Adipocyte (in vitro differentiated cells): ENCODE measurements around the gene PCNX1.
A peak's percentile ranks its signal among the peaks of the same experiment; 100 is the strongest.

Source experiments
- DNase-seq: peaks from one replicate; pipeline ENCODE4 v3.0.0-alpha.2; 2015; ENCODE audit warnings: low read depth
- H3K27me3 ChIP-seq: replicated peaks from 2 replicates; pipeline ENCODE4 v1.7.0; 2013; ENCODE audit warnings: mild to moderate bottlenecking, low read length, moderate library complexity; ENCODE audit not compliant: control insufficient read depth, insufficient read depth
- H3K36me3 ChIP-seq: 2 replicates; pipeline ENCODE4 v1.7.0; 2013; ENCODE audit warnings: low read length, mild to moderate bottlenecking, moderate library complexity; ENCODE audit not compliant: control insufficient read depth, insufficient read depth, severe bottlenecking
- H3K4me1 ChIP-seq: 2 replicates; pipeline ENCODE4 v1.7.0; 2013; ENCODE audit warnings: mild to moderate bottlenecking, low read length, moderate library complexity; ENCODE audit not compliant: control insufficient read depth, insufficient read depth
- H3K4me3 ChIP-seq: 2 replicates; pipeline ENCODE4 v1.7.0; 2013; ENCODE audit warnings: mild to moderate bottlenecking, low read length, moderate library complexity
- H3K9ac ChIP-seq: 2 replicates; pipeline ENCODE4 v1.7.0; 2013; ENCODE audit warnings: mild to moderate bottlenecking, low read length, moderate library complexity
- H3K9me3 ChIP-seq: 2 replicates; pipeline ENCODE4 v1.7.0; 2013; ENCODE audit warnings: mild to moderate bottlenecking, low read length, moderate library complexity; ENCODE audit not compliant: control insufficient read depth

The PCNX1 gene

DNA sequence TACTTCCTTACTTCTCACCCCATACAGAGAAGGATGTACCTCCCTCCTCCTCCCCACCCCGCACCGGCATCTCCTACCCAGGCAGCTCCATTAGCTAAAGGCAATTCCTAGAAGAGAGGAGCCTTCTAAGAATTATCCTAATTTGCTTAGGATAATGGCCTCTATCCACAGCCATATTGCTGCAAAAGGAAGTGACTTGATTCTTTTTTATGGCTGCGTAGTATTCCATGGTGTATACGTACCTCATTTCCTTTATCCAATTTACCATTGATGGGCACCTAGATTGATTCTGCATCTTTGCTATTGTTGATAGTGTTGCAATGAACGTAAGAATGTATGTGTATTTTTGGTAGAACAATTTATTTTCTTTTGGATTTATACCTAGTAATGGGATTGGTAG is 189.7 kb downstream of the PCNX1 start:
- H3K27me3 ChIP-seq = no peaks in the 10 kb centered on the region
- DNase-seq = no peak
- no peak overlapping the region for H3K4me3 ChIP-seq
- no peaks in the 10 kb centered on the region for H3K9me3 ChIP-seq
- peaks cover 37% of the 10 kb centered on the region for H3K36me3 ChIP-seq
- no peak overlapping the region for H3K9ac ChIP-seq
- no peaks in the 10 kb centered on the region for H3K4me1 ChIP-seq

DNA sequence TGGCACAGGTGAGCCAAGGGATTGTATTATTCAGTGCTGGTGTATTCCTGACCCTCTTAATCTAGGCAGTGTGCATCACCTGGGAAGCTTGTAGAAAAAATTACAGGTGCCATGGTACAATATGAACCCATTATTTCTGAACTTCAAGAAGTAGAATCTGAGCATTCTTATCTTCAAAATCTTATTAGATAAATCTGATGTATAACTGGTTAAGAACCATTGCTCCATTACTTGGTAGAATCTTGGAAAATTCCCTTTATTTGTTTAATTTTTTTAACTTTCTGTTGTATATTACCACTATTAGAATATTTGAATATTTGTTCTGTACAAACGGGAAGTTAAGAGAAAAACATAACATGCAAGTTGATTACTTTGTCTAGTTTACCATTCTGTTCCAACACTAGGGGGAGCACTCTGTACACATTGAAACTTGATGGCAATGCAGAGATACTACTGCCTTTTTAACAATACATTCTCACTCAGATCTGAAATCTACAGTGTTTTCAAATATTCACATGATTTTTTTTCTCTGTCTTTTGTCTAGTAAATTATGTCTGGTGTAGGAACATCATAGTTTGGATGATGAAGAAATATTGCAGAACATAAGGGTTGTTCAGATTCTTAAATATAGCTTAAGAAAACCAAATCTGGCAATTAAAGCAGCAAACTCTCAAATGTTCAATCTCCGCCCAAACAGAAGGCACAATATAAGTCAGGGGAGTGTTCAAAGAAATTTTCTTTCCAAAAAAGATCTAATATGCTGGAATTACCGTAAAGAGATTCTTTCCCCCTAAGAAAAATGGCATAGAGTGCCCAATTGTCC is 196.6 kb downstream of the PCNX1 start:
- Histone ChIP-seq H3K9ac (no peak overlapping the region), H3K4me1 (no peaks in the 10 kb centered on the region), H3K36me3 (peaks cover 67% of the 10 kb centered on the region), H3K27me3 (no peaks in the 10 kb centered on the region), H3K4me3 (no peak overlapping the region), H3K9me3 (no peaks in the 10 kb centered on the region)
- DNase-seq = peak; percentile 85

DNA sequence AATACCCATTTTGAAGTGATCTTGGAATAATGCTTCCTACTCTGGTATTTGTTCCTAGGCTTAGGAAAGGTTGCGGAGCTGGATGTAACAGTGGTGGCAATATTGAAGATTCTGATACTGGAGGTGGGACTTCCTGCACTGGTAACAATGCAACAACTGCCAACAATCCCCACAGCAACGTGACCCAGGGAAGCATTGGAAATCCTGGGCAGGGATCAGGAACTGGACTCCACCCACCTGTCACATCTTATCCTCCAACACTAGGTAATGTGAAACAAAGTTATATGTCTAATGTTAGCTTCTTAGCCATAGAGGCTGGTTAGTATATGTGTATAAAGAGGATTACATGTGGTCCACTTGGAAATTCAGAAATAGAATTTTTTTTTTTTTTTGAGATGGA is 197.9 kb downstream of the PCNX1 start:
- Histone ChIP-seq H3K27me3 (no peaks in the 10 kb centered on the region), H3K9me3 (no peaks in the 10 kb centered on the region), H3K9ac (no peak overlapping the region), H3K36me3 (peaks cover 80% of the 10 kb centered on the region), H3K4me1 (no peaks in the 10 kb centered on the region), H3K4me3 (no peak overlapping the region)
- DNase-seq = no peak

DNA sequence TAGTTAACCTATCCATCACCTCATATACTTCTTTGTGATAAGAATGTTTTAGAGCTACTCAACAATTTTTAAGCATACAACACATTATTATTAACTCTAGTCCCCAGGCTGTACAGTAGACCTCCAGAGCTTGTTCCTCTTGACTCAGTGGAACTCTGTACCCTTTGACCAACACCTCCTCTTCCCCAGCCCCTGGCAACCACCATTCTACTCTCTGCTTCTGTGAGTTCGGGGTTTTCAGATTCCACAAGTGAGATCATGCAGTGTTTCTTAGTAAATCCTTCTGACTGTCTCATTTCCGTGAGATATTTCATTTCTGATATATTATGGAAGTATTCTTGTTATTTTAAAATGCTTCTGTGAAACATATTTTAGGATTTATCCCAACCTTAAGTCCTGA is 200.7 kb downstream of the PCNX1 start:
- H3K4me3 ChIP-seq = no peak overlapping the region
- no peaks in the 10 kb centered on the region for H3K9me3 ChIP-seq
- H3K9ac ChIP-seq = no peak overlapping the region
- DNase-seq = no peak
- peaks cover 93% of the 10 kb centered on the region for H3K36me3 ChIP-seq
- no peaks in the 10 kb centered on the region for H3K4me1 ChIP-seq
- H3K27me3 ChIP-seq = no peaks in the 10 kb centered on the region

DNA sequence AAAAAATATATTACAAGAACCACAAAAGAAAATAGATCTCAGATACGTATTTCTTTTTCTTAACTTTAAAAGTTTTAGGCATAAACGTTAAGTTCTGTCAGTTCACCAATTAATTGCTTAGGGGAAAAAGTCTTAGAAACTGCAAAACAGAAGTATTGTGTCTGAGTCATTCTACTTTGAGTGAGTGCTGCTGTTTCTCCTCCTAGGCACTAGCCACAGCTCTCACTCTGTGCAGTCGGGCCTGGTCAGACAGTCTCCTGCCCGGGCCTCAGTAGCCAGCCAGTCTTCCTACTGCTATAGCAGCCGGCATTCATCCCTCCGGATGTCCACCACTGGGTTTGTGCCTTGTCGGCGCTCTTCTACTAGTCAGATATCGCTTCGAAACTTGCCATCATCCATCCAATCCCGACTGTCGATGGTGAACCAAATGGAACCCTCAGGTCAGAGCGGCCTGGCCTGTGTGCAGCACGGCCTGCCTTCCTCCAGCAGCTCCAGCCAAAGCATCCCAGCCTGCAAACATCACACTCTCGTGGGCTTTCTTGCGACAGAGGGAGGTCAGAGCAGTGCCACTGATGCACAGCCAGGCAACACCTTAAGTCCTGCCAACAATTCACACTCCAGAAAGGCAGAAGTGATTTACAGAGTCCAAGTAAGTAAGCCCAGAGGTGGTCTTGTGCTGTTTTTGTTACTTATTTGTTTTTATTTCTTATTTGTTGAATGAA is 201.3 kb downstream of the PCNX1 start:
- Histone ChIP-seq H3K4me3 (no peak overlapping the region), H3K4me1 (no peaks in the 10 kb centered on the region), H3K36me3 (peaks cover 87% of the 10 kb centered on the region), H3K9ac (no peak overlapping the region), H3K27me3 (no peaks in the 10 kb centered on the region), H3K9me3 (no peaks in the 10 kb centered on the region)
- DNase-seq = no peak

DNA sequence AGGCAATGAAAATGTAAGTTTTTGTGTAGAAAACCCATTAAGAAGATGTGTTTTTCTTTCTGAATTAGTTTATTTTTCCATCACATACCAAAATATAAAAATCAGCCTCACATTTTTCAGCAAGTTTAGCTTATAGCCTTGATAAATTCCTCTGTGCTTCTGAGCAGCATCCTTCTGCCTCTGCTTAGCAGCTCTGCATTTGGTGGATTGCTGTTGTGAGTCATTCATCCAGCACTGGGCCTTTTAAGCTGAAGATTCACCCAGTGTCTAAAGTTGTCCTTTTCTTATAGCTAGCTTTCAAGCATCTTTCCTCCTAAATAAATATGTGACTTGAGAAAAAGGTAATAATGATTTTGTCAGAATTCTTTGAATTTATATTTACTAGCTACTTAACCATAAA is 206.1 kb downstream of the PCNX1 start:
- H3K36me3 ChIP-seq = peaks cover 66% of the 10 kb centered on the region
- H3K27me3 ChIP-seq = no peaks in the 10 kb centered on the region
- no peak overlapping the region for H3K9ac ChIP-seq
- peaks cover 9% of the 10 kb centered on the region for H3K4me1 ChIP-seq
- no peak overlapping the region for H3K4me3 ChIP-seq
- H3K9me3 ChIP-seq = no peaks in the 10 kb centered on the region
- DNase-seq = peak; percentile 72

DNA sequence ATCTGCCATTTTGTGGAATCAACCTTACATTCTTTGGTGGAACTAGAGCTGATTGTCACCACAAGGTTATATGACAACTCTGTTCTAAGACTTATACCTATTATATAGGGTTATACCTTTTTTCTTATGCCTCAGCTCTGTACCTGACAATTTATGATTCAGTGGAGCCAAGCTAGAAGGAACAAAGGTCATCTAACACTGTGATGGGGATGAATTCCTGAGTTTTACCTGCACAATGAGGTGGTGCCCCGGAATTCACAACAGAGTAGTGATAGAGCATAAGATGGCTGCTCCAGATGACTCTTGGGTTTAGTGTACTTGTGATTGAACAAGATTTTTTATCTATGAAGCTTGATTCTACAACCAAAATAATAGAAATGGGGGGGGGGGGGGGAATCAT is 207.3 kb downstream of the PCNX1 start:
- H3K27me3 ChIP-seq = no peaks in the 10 kb centered on the region
- no peak for DNase-seq
- H3K4me1 ChIP-seq = peaks cover 21% of the 10 kb centered on the region
- no peak overlapping the region for H3K9ac ChIP-seq
- peaks cover 54% of the 10 kb centered on the region for H3K36me3 ChIP-seq
- H3K9me3 ChIP-seq = no peaks in the 10 kb centered on the region
- no peak overlapping the region for H3K4me3 ChIP-seq

DNA sequence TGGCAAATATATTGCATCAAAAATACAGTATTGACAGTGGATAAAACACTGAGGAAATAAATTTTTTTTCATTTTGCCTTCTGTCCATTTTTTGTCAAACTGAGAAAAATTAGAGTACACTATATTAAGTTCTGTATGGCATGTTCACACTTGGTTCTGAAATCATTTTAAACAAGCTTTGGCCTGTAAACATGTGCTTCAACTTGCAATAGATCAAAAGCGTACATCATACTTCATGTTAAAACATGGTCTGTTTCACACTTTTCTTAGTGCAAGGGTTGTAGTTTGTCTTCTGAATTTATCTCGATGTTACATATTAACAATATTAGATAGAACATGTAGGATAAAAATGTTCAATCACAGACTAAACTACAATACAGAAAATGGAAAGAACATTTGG is 208.0 kb downstream of the PCNX1 start:
- Histone ChIP-seq H3K9me3 (no peaks in the 10 kb centered on the region), H3K36me3 (peaks cover 47% of the 10 kb centered on the region), H3K9ac (no peak overlapping the region), H3K4me1 (peaks cover 27% of the 10 kb centered on the region), H3K4me3 (no peak overlapping the region), H3K27me3 (no peaks in the 10 kb centered on the region)
- DNase-seq = no peak

DNA sequence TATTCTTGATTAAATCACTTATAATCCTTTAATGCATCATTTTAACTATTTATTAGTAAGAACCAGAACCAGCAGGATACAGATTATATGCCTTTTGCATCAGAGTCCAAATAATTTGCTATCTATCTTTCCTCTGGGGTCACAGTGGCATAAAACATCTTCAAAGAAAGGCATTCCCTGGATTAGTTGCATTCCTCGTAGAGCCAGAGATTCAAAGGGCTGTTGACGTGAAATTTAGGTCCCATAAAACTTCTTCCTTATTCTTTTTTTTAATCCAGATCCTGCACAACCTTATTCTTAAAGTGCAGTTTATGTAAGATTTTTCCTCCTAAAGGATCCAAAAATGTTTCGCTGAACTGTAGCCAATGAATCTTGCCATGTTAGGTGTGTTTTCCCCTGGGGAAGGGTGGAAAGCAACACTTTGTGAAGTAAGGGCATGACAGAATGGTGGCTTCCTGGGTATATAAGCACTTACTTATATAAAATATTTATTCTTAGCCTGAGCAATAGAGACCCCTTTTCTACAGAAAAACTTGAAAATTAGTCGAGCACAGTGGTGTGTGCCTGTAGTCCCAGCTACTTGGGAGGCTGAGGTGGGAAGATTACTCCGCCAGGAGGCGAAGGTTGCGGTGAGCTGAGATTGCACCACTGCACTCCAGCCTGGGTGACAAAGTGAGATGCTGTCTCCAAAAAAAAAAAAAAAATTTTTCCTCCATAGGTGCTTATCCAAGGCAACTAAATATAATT is 208.7 kb downstream of the PCNX1 start:
- no peak for DNase-seq
- H3K36me3 ChIP-seq = peaks cover 40% of the 10 kb centered on the region

DNA sequence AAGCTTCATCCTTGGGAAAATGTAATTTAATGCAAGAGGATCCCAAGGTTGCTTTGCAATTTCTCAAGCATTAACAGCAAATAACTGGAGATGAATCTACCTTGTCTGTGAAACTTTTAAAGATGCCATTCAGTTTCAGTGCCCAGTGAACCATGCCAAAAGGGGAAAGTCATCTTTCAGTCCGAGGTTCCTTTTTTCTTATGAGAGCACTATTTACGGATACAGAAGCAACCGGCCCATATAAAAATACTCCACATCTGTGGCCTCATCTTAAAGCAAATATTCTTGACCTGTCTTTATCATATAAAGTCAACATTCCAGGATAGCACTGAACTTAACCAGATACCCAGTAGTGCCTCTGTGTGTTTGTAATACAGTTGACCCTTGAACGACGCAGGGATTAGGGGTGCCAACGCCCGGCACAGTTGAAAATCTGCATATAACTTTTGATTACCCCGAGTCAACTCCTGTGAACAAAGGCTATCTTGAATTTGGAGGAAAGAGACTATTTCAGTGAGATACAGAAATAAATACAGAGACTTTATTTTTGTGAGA is 209.4 kb downstream of the PCNX1 start:
- no peaks in the 10 kb centered on the region for H3K27me3 ChIP-seq
- DNase-seq = no peak
- peaks cover 39% of the 10 kb centered on the region for H3K4me1 ChIP-seq
- H3K4me3 ChIP-seq = no peak overlapping the region
- H3K9me3 ChIP-seq = no peaks in the 10 kb centered on the region
- peaks cover 34% of the 10 kb centered on the region for H3K36me3 ChIP-seq
- H3K9ac ChIP-seq = no peak overlapping the region

More for the DNA sequence above, 208.7 kb downstream of the PCNX1 start:
- Histone ChIP-seq H3K9me3 (no peaks in the 10 kb centered on the region), H3K4me3 (no peak overlapping the region), H3K9ac (no peak overlapping the region), H3K4me1 (peaks cover 33% of the 10 kb centered on the region), H3K27me3 (no peaks in the 10 kb centered on the region)
